Kidney (tissue), 14 donors: Measurements from ENCODE around the gene CNFN. TPM values are rescaled to one million over a fixed set of nuclear protein-coding genes. Genes with fewer than 3 reads are reported as not detected.

Source experiments
- DNase-seq, 5 donors: peaks; one replicate each; pipeline ENCODE4 v3.0.0-alpha.2; 2013 to 2020
- FAIRE-seq: peaks from 2 replicates; lab custom pipeline; 2012; peaks lifted over from hg19 to GRCh38; lab: Jason Lieb, UNC
- H3K27ac ChIP-seq, 2 donors: one replicate each; pipeline ENCODE4 v1.7.0; 2013; ENCODE audit warnings: low read depth in 2 of 2, low read length in 2 of 2, inconsistent platforms in 1 of 2
- H3K27me3 ChIP-seq: one replicate; pipeline ENCODE4 v1.7.1; 2013; ENCODE audit warnings: low read length, inconsistent platforms; ENCODE audit not compliant: control insufficient read depth, insufficient read depth
- H3K36me3 ChIP-seq, 3 donors: one replicate each; pipeline versions ENCODE4 v1.7.0 to v1.7.1; 2013; ENCODE audit warnings: low read length in 3 of 3, control low read depth in 1 of 3, inconsistent platforms in 1 of 3; ENCODE audit not compliant: insufficient read depth in 3 of 3, control insufficient read depth in 2 of 3
- H3K4me1 ChIP-seq, 3 donors: one replicate each; pipeline versions ENCODE4 v1.7.0 to v1.7.1; 2013; ENCODE audit warnings: low read length in 3 of 3, inconsistent platforms in 1 of 3, low read depth in 1 of 3; ENCODE audit not compliant: control insufficient read depth in 2 of 3, insufficient read depth in 2 of 3
- H3K4me3 ChIP-seq, 3 donors: one replicate each; pipeline versions ENCODE4 v1.7.0 to v1.8.1; 2013; ENCODE audit warnings: low read length in 3 of 3, control low read depth in 1 of 3, inconsistent platforms in 1 of 3
- H3K9ac ChIP-seq, 3 donors: one replicate each; pipeline versions ENCODE4 v1.7.0 to v1.7.1; 2013; ENCODE audit warnings: low read length in 3 of 3, control low read depth in 1 of 3, inconsistent platforms in 1 of 3
- H3K9me3 ChIP-seq, 3 donors: one replicate each; pipeline versions ENCODE4 v1.7.0 to v1.7.1; 2013; ENCODE audit warnings: low read length in 3 of 3, control low read depth in 1 of 3, inconsistent platforms in 1 of 3; ENCODE audit not compliant: control insufficient read depth in 2 of 3, insufficient read depth in 1 of 3
- CTCF ChIP-seq: IDR thresholded peaks from 3 replicates; pipeline ENCODE4 v1.5.1; 2012; ENCODE audit warnings: mild to moderate bottlenecking, moderate library complexity, borderline replicate concordance; ENCODE audit not compliant: insufficient read depth; ENCODE audit errors: extremely low read depth
- intact Hi-C: fragments of 100-400 bp; cut with DNase I; formaldehyde crosslinking; loops from one replicate; pipeline ENCODE4 v1.11.1; 2022
- polyA plus RNA-seq: library from polyadenylated mRNA; stranded (reverse); fragments of 350-450 nt; fragmentation: Illumina TruSeq; extraction: RNeasy Lipid Tissue Mini Kit (QIAGEN cat#74804); gene quantifications from one replicate; pipeline ENCODE4 v1.2.3, GENCODE V29; 2014; ENCODE audit warnings: low read depth, low replicate concordance; ENCODE audit not compliant: insufficient read depth
- total RNA-seq: library from RNA; stranded (reverse); fragmentation: NEBNext Ultra II Directional; extraction: Animal tissue kit (Norgen Biotek cat#: 25700); gene quantifications from one replicate; pipeline ENCODE4 v1.2.1, GENCODE V29; 2021
- donor health status: control.
- donor health status: control.
- donor health status: control.
- donor health status: control.
- donor health status: control.
- donor health status: DM: yes; HTN: yes; CAD: no.
- donor health status: Normal renal cell carcinoma (clear cell type).

Gene CNFN
- total and polyA plus RNA-seq, 2 donors from 2014 or later: 2.2 to 4.9 TPM

- TF ChIP-seq CTCF: no peak
- Histone ChIP-seq H3K27me3 (no peaks in the 10 kb centered on the region), H3K36me3 (no peaks in the 10 kb centered on the region), H3K4me3 (no peak overlapping the region), H3K27ac (peak overlapping the region in 1 of 2 donors; percentile 44), H3K9ac (no peak overlapping the region), H3K4me1 (peaks cover 0 to 14% (median 8%) of the 10 kb centered on the region in 3 donors), H3K9me3 (no peaks in the 10 kb centered on the region)
- intact Hi-C loops: no loop called here
- DNase-seq (peak in 2 of 5 donors; percentile 49 to 63), FAIRE-seq (no peak)
Measured at GRCh38 chr19:42421591-42422031, 31.5 kb upstream of the CNFN start.

- H3K9me3 ChIP-seq: no peaks in the 10 kb centered on the region
- TF ChIP-seq CTCF: no peak
- no peak overlapping the region for H3K4me3 ChIP-seq
- no peak for DNase-seq
- no peaks in the 10 kb centered on the region for H3K27me3 ChIP-seq
- H3K9ac ChIP-seq: no peak overlapping the region
- peak overlapping the region in 1 of 2 donors; percentile 40 for H3K27ac ChIP-seq
- intact Hi-C loops: no loop called here
- H3K36me3 ChIP-seq: no peaks in the 10 kb centered on the region
- H3K4me1 ChIP-seq: peaks cover 0 to 14% (median 8%) of the 10 kb centered on the region in 3 donors
- no peak for FAIRE-seq
Measured at GRCh38 chr19:42421101-42421500, 31.0 kb upstream of the CNFN start.

- no peaks in the 10 kb centered on the region for H3K36me3 ChIP-seq
- no peak for FAIRE-seq
- peaks cover 0 to 14% (median 8%) of the 10 kb centered on the region in 3 donors for H3K4me1 ChIP-seq
- H3K4me3 ChIP-seq: no peak overlapping the region
- no peaks in the 10 kb centered on the region for H3K9me3 ChIP-seq
- peak in 2 of 5 donors; percentile 39 to 40 for DNase-seq
- TF ChIP-seq CTCF: peak; percentile 51
- no peaks in the 10 kb centered on the region for H3K27me3 ChIP-seq
- H3K27ac ChIP-seq: no peak overlapping the region
- intact Hi-C loops: no loop called here
- H3K9ac ChIP-seq: peak overlapping the region in 1 of 3 donors; percentile 3
Measured at GRCh38 chr19:42420055-42420544, 30.0 kb upstream of the CNFN start.

- Histone ChIP-seq H3K36me3 (no peaks in the 10 kb centered on the region), H3K27ac (no peak overlapping the region), H3K4me3 (no peak overlapping the region), H3K27me3 (no peaks in the 10 kb centered on the region), H3K9ac (no peak overlapping the region), H3K9me3 (no peaks in the 10 kb centered on the region), H3K4me1 (peaks cover 0 to 14% (median 8%) of the 10 kb centered on the region in 3 donors)
- no peak for TF ChIP-seq CTCF
- intact Hi-C loops: no loop called here
- peak in 1 of 5 donors; percentile 68 for DNase-seq
- no peak for FAIRE-seq
Measured at GRCh38 chr19:42419309-42419708, 29.2 kb upstream of the CNFN start.
